GM18868 (cell line): ENCODE results near the gene JAKMIP2.
"Not testable (repeated sequence)": the region's sequence is repeated elsewhere in the genome, so short reads cannot be mapped to it uniquely, and the experiment has no call there.

Experiments used
- ATAC-seq: cut with Tn5 transposase; IDR thresholded peaks from one replicate; pipeline ENCODE4 v1.9.1; 2021; ENCODE audit warnings: mild to moderate bottlenecking, moderate library complexity; ENCODE audit not compliant: unreplicated experiment

The JAKMIP2 gene

GRCh38 chr5:147750065-147750464, 32.5 kb downstream of the JAKMIP2 start:
- ATAC-seq, result no peak

- no peak for ATAC-seq
These were observed 33.9 kb downstream of the JAKMIP2 start for GRCh38 chr5:147748590-147748989.

GRCh38 chr5:147746986-147747385, 35.5 kb downstream of the JAKMIP2 start:
- no peak for ATAC-seq

GRCh38 chr5:147743678-147744374, 38.7 kb downstream of the JAKMIP2 start:
- ATAC-seq, result no peak

GRCh38 chr5:147743012-147743411, 39.5 kb downstream of the JAKMIP2 start:
- ATAC-seq, result no peak

- ATAC-seq, result no peak
These were observed 40.4 kb downstream of the JAKMIP2 start for GRCh38 chr5:147742151-147742550.

- ATAC-seq, result no peak
These were observed 41.7 kb downstream of the JAKMIP2 start for GRCh38 chr5:147740864-147741263.

- ATAC-seq, result no peak
These were observed 44.6 kb downstream of the JAKMIP2 start for GRCh38 chr5:147737921-147738320.

- no peak for ATAC-seq
These were observed 46.9 kb downstream of the JAKMIP2 start for GRCh38 chr5:147735621-147736125.

- ATAC-seq, result no peak
These were observed 47.6 kb downstream of the JAKMIP2 start for GRCh38 chr5:147734894-147735293.

GRCh38 chr5:147733075-147733474, 49.5 kb downstream of the JAKMIP2 start:
- no peak for ATAC-seq

GRCh38 chr5:147732291-147732883, 50.1 kb downstream of the JAKMIP2 start:
- ATAC-seq, result no peak

- ATAC-seq, result no peak
These were observed 50.9 kb downstream of the JAKMIP2 start for GRCh38 chr5:147731431-147732290.

- ATAC-seq, result no peak
These were observed 55.3 kb downstream of the JAKMIP2 start for GRCh38 chr5:147727200-147727599.

- not testable (repeated sequence) for ATAC-seq
These were observed 61.2 kb downstream of the JAKMIP2 start for GRCh38 chr5:147721191-147721960.

- no peak for ATAC-seq
These were observed 68.8 kb downstream of the JAKMIP2 start for GRCh38 chr5:147713550-147714295.

- ATAC-seq, result no peak
These were observed 69.9 kb downstream of the JAKMIP2 start for GRCh38 chr5:147712598-147712997.

- ATAC-seq, result no peak
These were observed 70.5 kb downstream of the JAKMIP2 start for GRCh38 chr5:147712019-147712418.

GRCh38 chr5:147711019-147711418, 71.5 kb downstream of the JAKMIP2 start:
- ATAC-seq, result no peak

- no peak for ATAC-seq
These were observed 73.8 kb downstream of the JAKMIP2 start for GRCh38 chr5:147708708-147709107.
